ENCODE measurements around the gene PRRC2A. TPM values are rescaled to one million over a fixed set of nuclear protein-coding genes. Genes with fewer than 3 reads are reported as not detected.

Gene PRRC2A
- total RNA-seq, 4 donors from 2014 or later: 68.8 to 138 (median 89.2) TPM

DNA sequence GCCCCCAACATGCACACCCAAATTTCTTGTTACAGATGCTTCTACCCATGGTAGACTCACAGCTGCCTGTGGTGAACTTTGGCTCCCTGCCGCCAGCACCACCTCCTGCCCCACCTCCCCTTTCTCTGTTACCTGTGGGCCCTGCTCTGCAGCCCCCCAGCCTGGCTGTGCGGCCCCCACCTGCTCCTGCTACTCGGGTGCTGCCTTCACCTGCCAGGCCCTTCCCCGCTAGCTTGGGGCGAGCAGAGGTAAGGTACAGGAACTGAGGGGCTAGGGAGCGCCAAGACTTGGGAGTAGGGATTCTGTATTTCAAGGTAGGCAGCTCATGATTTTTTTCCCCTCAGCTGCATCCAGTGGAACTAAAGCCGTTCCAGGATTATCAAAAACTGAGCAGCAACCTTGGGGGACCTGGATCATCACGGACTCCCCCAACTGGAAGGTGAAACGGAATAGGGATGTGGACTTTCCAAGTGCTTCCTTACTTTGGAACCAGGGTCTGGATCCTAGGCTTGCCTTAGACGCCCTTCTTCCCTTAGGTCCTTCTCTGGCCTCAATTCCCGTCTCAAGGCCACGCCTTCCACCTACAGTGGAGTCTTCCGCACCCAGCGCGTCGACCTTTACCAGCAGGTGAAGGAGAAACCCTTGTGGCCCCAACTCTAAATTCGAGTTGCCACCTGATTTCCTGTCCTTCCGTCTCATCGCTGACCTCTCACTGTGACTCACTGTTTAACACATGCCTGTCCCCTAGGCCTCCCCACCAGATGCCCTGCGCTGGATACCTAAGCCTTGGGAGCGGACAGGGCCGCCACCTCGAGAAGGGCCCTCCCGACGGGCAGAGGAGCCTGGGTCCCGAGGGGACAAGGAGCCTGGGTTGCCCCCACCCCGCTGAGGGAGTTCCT is 16.4 kb downstream of the PRRC2A start:
- 77% methylated on average over 24 of the region's 27 CpGs for WGBS
- no peak for DNase-seq (ENCODE audit: extremely low spot score)
- H3K36me3 ChIP-seq: peaks cover 76 to 100% (median 99%) of the 10 kb centered on the region in 4 donors
- intact Hi-C loops (cut with DNase I): no loop called here
- peak overlapping the region in 1 of 4 donors; percentile 31 for H3K27ac ChIP-seq (replicated peaks in 1 of 4)
- no peaks in the 10 kb centered on the region for H3K9me3 ChIP-seq
- peaks cover 0 to 5% (median 2%) of the 10 kb centered on the region in 4 donors for H3K4me1 ChIP-seq
- H3K27me3 ChIP-seq: no peaks in the 10 kb centered on the region
- H3K4me3 ChIP-seq: no peak overlapping the region
- TF ChIP-seq, protein P1, sequence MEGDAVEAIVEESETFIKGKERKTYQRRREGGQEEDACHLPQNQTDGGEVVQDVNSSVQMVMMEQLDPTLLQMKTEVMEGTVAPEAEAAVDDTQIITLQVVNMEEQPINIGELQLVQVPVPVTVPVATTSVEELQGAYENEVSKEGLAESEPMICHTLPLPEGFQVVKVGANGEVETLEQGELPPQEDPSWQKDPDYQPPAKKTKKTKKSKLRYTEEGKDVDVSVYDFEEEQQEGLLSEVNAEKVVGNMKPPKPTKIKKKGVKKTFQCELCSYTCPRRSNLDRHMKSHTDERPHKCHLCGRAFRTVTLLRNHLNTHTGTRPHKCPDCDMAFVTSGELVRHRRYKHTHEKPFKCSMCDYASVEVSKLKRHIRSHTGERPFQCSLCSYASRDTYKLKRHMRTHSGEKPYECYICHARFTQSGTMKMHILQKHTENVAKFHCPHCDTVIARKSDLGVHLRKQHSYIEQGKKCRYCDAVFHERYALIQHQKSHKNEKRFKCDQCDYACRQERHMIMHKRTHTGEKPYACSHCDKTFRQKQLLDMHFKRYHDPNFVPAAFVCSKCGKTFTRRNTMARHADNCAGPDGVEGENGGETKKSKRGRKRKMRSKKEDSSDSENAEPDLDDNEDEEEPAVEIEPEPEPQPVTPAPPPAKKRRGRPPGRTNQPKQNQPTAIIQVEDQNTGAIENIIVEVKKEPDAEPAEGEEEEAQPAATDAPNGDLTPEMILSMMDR (IDR thresholded peaks at IDR 0.05): no peak
- TF ChIP-seq POLR2A (IDR thresholded peaks at IDR 0.05; ENCODE audit: low read depth): no peak
- no peak for TF ChIP-seq EP300 (IDR thresholded peaks at IDR 0.05)
- TF ChIP-seq POLR2AphosphoS5 (IDR thresholded peaks at IDR 0.05): peak in 1 of 2 donors; percentile 9

DNA sequence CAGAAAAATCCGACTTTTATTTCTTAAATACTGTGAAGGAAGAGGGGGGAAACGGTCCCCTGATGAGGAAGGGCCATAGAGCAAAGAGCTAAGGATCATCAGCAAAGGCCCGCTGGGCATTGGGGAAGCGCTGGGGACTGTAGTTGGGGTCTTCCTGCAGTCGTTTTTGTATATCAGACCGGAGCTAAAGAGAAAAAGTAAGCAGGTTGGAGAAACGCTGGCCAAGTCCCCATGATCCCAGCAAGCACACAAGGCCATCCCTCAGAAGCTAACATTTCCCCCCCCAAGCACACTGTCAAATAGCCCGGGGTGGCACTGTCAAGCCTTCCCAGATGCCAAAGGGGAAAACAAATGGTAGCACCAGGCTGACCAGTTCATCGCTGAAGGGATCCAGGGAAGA is 18.5 kb downstream of the PRRC2A start:
- intact Hi-C loops (cut with DNase I): no loop called here
- Histone ChIP-seq H3K4me3 (no peak overlapping the region), H3K36me3 (peaks cover 94 to 100% (median 99%) of the 10 kb centered on the region in 4 donors), H3K4me1 (no peaks in the 10 kb centered on the region), H3K27ac (replicated peaks in 1 of 4) (no peak overlapping the region), H3K27me3 (no peaks in the 10 kb centered on the region), H3K9me3 (no peaks in the 10 kb centered on the region)
- WGBS: 78% methylated on average over 9 of the region's 9 CpGs
- no peak for DNase-seq (ENCODE audit: extremely low spot score)
- TF ChIP-seq POLR2A (IDR thresholded peaks at IDR 0.05; ENCODE audit: low read depth): no peak
- no peak for TF ChIP-seq POLR2AphosphoS5 (IDR thresholded peaks at IDR 0.05)
- TF ChIP-seq, protein P1 (IDR thresholded peaks at IDR 0.05): no peak
- TF ChIP-seq EP300 (IDR thresholded peaks at IDR 0.05): no peak

DNA sequence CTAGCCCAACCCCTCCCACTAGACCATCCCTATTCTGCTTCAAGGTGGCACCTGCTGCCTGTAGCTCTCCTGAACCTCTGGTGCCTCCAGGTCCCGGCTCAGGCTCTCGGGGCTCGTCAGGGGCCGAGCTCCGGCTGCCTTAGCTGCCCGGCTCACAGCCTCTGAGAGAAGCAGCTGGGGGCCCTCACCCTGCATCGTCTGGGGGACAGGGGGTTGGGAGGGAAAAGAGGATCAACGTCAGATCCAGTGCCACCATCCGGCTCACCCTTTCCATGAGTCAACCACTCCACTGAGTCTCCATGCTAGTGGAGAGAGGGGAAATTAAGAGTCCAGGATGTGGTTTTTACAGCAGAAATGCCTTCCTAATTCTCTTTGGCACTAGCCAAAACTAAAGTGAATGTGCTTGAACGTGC is 18.9 kb downstream of the PRRC2A start:
- H3K9me3 ChIP-seq: no peaks in the 10 kb centered on the region
- no peaks in the 10 kb centered on the region for H3K4me1 ChIP-seq
- WGBS: 49% methylated on average over 4 of the region's 10 CpGs
- TF ChIP-seq EP300 (IDR thresholded peaks at IDR 0.05) (no peak), POLR2A (IDR thresholded peaks at IDR 0.05; ENCODE audit: low read depth) (no peak)
- DNase-seq (ENCODE audit: extremely low spot score): no peak
- H3K4me3 ChIP-seq: no peak overlapping the region
- H3K36me3 ChIP-seq: peaks cover 97 to 100% (median 99%) of the 10 kb centered on the region in 4 donors
- intact Hi-C loops (cut with DNase I): no loop called here
- no peaks in the 10 kb centered on the region for H3K27me3 ChIP-seq
- H3K27ac ChIP-seq (replicated peaks in 1 of 4): no peak overlapping the region

DNA sequence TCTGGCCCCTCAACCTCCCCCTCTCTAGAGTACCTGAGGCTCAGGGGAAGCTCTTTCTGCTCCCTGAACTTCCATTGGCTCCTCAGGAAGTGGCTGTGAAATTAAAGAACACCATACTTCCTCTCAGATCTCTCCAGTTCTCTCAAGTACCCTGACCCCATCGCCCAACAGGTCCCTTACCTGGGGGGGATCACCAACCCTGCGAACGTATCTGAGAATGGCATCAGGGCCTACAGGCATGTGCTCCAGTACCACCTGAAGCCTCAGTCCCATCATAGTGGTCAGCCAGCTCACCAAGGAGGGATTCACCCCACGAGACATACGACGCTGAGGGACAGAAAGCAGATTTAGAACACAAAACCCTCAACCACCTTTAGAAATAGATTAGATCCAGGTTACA is 20.1 kb downstream of the PRRC2A start:
- Histone ChIP-seq H3K27me3 (no peaks in the 10 kb centered on the region), H3K9me3 (no peaks in the 10 kb centered on the region), H3K4me1 (no peaks in the 10 kb centered on the region), H3K36me3 (peaks cover 97 to 100% (median 100%) of the 10 kb centered on the region in 4 donors), H3K27ac (replicated peaks in 1 of 4) (no peak overlapping the region), H3K4me3 (no peak overlapping the region)
- TF ChIP-seq POLR2A (IDR thresholded peaks at IDR 0.05; ENCODE audit: low read depth): no peak
- TF ChIP-seq EP300 (IDR thresholded peaks at IDR 0.05): no peak
- TF ChIP-seq, protein P1 (IDR thresholded peaks at IDR 0.05): no peak
- TF ChIP-seq POLR2AphosphoS5 (IDR thresholded peaks at IDR 0.05): no peak
- no peak for DNase-seq (ENCODE audit: extremely low spot score)
- intact Hi-C loops (cut with DNase I): no loop called here
- WGBS: 93% methylated on average over 6 of the region's 6 CpGs

DNA sequence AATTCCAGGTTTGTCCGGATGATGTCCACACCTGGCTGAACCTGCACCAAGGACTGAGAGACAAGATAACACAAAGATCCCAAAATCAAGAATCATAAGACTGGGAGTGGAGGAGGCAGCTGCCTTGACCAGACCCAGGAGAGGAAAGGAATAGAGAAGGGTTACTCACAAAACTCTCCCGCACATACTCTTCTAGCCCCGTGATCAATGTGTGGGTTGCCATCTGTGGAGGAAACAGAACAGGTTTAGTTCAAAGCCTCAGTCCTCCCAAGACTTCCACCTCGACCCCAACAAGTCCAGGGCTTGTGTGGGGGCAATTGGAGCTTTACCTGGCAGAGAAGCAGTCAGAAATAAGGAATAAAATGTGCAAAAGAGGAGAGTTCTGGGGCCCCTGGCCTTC is 20.9 kb downstream of the PRRC2A start:
- Histone ChIP-seq H3K4me1 (no peaks in the 10 kb centered on the region), H3K9me3 (no peaks in the 10 kb centered on the region), H3K36me3 (peaks cover 97 to 100% (median 100%) of the 10 kb centered on the region in 4 donors), H3K27me3 (no peaks in the 10 kb centered on the region), H3K4me3 (no peak overlapping the region), H3K27ac (replicated peaks in 1 of 4) (no peak overlapping the region)
- WGBS: 81% methylated on average over 4 of the region's 4 CpGs
- intact Hi-C loops (cut with DNase I): no loop called here
- no peak for TF ChIP-seq POLR2AphosphoS5 (IDR thresholded peaks at IDR 0.05)
- no peak for DNase-seq (ENCODE audit: extremely low spot score)

Data from esophagus muscularis mucosa (tissue), 4 donors.